Activated CD4-positive, alpha-beta T cell treated with anti-CD3 and anti-CD28 coated beads for 4 hours (primary cell): ENCODE results near the gene CTDNEP1.

Source experiments
- DNase-seq, 2 donors: peaks; one replicate each; pipeline ENCODE4 v3.0.0-alpha.2; 2020

The CTDNEP1 gene

DNA sequence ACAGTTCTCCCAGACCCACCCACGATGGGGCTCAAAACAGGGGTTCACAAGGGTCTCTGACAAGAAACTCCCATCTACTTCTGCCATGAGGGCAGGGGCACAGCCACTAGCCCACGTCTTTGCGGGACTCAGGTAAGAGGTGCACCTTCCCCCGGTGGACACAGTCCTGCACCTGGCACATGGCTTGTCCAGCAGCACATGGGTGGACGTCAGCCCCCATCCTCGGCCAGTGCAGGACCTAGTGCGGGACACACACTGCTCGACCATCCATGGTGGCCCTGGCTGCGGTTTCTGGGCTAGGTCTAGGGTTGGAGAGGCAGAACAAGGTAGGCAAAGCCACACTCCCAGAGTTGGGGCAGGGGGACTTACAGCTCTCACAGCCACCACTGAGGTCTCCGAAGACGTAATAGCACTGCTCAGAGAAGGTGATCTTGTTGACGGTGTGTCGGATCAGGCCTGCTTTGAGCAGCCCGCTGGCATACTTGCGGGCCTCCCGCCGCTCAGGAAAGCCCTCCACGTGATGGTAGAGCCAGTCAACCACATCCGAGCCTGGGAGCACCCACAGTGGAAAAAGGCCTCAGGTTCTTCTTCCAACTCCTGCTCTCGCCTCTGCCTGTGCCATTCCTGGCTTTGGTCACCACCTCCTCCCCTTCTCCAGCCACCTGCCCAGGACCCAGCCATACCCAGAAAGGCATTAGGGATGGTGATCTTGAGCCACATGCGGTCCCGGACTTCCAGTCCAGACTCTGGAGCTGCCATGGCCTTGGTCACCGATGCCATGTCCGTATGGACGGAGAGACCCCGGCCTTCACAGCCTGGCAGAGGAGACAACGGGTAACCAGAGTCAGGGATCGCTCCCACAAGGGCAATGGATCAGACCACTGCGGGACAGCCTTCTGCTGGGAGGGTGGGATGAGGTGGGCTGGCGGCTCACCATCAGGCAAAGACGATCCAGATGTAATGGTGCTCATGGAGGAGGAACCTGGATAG is 24.5 kb downstream of the CTDNEP1 start:
- no peak for DNase-seq

GRCh38 chr17:7225711-7226331 is 25.7 kb downstream of the CTDNEP1 start:
- DNase-seq = no peak

DNA sequence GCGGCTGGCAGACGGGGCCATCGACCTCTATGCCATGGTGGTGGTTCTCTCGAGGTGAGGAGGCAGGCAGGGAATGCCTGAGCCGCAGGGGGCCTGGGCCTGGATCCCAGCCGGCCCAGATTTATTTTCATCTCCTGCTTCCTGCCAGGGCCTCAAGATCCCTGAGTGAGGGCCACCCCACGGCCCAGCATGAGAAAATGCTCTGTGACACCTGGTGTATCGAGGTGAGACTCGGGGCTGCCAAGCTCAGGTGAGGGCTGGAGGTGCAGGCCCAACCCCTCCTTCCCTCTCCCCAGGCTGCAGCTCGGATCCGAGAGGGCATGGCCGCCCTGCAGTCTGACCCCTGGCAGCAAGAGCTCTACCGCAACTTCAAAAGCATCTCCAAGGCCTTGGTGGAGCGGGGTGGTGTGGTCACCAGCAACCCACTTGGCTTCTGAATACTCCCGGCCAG is 26.8 kb downstream of the CTDNEP1 start:
- no peak for DNase-seq

DNA sequence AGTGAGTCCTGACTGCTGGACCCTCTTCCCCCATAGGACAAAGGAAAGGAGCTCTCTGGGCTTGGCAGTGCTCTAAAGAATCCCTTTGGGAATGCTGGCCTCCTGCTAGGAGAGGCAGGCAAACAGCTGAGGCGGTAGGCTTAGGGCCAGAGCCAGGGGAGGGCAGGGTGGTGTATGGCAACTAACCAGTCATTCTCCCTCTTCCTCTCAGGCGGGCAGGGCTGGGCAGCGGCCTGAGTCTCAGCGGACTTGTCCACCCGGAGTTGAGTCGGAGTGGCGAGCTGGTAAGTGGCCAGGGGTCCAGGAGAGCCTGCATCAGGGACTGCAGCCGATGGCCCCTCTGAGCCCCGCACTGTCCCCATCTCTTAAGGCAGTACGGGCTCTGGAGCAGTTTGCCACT is 27.4 kb downstream of the CTDNEP1 start:
- no peak for DNase-seq

- DNase-seq = no peak
Observed at GRCh38 chr17:7223375-7223774, 28.2 kb downstream of the CTDNEP1 start.

- no peak for DNase-seq
Observed at GRCh38 chr17:7222972-7223292, 28.6 kb downstream of the CTDNEP1 start.

DNA sequence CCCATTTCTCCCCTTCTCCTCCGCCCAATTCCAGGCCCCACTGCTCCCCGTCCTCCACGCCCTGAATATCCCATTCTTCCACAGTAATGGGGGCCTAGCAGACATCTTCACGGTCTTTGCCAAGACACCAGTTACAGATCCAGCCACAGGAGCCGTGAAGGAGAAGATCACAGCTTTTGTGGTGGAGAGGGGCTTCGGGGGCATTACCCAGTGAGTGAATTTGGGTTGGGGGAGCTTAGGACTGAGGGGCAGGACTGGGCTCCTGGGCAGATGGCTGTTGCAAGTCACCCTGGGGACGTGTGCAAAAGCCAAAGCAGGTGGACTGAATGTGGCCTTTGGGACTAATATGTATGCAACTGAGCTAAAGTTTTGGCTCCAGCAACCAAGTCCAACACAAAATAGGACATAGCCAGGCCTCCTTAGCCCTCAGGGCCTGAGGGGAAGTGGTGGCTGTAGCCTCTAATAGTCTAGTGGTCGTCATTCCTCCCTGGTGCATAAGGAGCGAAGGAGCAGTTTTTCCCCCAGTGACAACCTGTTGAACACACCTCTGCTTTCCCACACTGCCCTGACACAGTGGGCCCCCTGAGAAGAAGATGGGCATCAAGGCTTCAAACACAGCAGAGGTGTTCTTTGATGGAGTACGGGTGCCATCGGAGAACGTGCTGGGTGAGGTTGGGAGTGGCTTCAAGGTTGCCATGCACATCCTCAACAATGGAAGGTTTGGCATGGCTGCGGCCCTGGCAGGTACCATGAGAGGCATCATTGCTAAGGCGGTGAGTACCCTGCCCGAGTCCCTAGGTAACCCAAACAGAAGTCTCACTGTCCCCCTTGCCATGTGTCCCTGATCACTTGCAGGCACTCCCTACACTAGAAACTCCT is 29.2 kb downstream of the CTDNEP1 start:
- no peak for DNase-seq

DNA sequence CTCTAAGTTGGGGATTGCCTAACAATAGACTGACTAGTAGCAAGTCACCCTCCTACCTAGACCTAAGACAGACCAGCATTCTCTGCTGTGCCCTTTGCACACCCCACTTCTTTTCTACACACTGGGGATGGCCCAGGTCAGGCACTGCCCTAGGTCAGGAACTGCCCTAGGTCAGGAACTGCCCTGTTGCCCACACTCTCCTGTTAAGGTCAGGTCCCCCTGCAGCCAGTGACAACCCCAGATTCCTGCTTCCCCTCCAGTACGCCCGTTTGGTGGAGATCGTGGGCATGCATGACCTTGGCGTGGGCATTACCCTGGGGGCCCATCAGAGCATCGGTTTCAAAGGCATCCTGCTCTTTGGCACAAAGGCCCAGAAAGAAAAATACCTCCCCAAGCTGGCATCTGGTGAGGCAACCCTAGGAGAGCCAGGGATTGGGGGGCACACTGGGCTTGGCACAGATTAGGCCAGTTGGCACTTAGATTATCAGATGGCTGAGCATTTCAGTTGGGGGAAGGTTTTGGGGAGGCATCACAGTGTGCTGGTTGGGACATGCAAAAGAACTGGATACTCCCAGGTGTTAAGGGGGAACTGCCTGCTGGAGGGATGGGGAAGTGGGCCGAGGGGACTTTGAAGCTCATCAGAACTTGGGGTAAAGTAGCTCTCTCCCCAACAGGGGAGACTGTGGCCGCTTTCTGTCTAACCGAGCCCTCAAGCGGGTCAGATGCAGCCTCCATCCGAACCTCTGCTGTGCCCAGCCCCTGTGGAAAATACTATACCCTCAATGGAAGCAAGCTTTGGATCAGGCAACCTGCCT is 30.0 kb downstream of the CTDNEP1 start:
- DNase-seq = no peak

GRCh38 chr17:7220593-7221277 is 30.8 kb downstream of the CTDNEP1 start:
- DNase-seq = peak; percentile 60 to 67

DNA sequence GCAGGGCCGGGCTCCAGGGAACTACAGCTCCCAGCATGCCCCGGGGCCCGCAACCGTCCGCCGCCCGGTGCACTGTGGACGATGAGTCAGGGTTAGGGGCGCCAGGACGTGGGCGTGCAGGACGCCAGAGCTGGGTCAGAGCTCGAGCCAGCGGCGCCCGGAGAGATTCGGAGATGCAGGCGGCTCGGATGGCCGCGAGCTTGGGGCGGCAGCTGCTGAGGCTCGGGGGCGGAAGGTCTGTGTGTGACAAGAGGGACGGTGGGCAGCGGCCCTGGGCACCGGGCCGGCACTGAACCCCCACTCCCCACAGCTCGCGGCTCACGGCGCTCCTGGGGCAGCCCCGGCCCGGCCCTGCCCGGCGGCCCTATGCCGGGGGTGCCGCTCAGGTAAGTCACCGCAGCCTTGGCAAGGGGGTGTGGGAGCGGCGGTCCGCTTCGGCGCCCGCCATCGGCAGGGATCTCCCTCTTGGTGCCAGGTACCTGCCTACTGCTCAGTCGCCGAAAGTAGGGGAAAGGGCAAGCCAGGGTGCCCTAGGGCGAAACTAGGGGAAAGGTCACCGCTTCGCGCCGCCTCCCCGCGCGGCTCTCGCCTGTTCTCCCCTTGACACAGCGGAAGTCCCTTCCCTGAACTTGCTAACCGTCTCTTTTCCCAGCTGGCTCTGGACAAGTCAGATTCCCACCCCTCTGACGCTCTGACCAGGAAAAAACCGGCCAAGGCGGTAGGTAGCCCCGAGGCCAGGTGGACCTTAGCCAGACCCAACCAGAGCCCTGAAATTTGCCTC is 31.5 kb downstream of the CTDNEP1 start, which contains the start of the genes ACADVL and DLG4:
TSS of gene ACADVL (plus strand) at position 127 of the 781 bp plus-strand sequence. CDS start at position 174, 47 bp downstream.
TSS of gene DLG4 (minus strand) at position 25 of the 781 bp plus-strand sequence.
- DNase-seq = peak; percentile 72 to 78

GRCh38 chr17:7219229-7219811 is 32.2 kb downstream of the CTDNEP1 start:
- DNase-seq = no peak

DNA sequence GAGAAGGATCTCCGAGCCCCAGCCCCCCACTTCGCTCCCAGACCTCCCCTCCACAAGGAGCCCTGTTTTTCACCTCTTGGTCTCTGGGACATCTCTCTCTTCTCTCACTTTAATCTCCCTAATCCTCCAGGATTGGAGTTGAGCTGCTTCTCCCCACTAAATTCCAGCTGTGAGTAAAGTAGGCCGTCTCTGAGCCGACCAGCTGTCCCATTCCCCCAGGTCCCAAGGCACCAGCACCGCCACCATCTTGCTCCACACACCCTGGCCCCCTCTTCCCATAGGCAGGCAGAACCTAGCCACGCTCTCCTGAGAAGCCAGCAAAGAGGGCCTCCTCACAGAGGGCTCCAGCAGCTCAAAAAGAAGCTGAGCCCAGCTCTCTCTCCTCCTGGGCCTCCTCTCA is 32.8 kb downstream of the CTDNEP1 start:
- DNase-seq = no peak

DNA sequence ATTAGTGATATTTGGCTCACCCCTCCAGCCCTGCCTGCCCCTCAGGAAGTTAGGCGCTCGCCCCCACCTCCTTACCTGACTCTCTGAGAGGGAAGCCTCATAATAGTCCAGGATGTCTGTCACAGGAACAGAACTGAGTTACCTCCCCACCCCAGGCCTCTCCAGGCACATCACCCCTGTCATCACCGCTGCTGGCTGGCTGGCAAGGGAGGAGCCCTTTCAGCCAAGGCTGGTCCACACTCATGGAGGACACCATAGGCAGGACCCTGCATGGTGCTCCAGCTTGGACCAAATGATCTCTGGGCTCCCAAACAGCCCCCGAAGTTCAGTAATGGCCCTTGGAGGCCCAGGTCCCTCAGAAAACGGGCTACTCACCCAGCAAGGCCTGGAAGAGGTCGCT is 33.4 kb downstream of the CTDNEP1 start:
- no peak for DNase-seq

DNA sequence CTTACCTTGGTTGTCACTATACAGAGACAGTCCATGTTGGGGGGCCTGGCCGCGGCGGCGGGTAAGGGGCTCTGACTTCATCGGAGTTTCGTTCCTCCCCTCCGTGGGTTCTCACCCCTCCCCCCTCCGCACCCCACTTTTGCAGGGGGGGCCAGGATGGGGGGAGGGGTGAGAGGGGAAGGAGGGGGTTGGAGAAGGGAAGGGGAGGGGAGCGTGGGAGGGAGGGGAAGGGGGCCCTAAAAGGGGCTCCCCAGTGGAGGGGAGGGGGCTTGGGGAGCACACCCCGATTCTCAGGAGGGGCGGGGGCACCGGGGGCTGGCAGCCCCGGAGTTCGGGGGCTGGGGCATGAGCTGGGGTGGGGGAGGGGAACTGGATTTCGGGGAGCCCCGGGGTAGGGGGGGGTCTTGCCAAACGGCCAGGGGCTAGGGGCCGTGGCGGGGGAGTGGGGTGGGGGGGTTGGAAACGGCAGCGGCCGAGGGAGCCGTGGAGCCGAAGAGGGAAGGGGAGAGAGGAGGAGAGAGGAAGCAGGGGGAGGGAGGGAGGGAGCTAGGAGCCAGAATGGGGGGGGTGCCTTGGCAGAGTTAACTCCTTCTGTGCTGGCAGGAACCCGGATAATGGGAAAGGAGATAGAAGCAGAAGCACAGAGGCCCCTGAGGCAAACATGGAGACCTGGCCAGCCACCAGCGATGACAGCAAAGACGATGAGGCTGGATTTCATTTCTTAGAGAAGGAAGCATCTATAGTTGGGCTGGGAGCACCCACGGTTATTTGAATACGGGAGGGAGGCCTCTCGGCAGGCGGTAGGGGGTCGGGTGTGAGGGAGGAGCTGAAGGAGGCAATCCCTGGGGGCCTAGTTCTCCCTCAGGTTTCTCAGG is 34.2 kb downstream of the CTDNEP1 start:
- DNase-seq = no peak

DNA sequence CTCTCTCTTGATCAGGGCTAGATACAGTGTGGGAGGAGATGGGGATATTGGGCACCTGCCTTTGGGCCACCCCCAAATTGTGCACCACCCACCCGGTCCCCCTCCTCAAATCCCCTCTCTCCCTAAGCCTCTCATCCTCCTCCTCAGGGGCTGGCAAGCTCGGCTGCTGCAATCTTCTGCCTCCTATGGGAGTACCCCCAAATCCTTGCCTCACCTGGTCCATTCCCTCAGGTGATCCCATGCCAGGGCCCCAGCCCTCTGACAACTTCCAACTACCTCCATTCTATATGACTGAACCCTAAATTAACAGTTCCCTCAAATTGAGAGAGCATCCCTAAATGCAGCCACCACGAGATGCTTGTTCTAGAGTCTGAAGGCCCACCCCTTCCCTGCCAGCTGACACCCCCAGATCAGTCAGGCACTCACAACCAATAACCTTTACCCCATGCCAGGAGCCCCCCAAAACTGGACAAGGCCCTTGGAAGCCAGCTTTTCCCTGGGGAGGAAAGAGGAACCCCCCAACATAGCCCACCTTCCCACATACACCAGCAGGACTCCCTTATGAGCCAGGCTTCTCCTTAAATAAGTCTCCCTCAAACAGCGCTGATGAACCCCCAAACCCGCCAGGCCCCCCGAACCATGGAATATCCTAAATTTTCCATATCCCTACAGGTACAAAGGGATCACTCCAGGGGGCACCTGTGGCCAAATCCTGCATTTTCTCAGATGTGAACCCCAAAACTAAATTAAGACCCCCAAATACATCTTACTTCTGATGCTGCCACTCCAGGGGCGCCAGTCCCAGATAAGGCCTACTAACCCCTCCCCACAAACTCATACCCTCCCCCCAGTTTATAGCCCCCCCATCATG is 35.1 kb downstream of the CTDNEP1 start:
- DNase-seq = no peak

DNA sequence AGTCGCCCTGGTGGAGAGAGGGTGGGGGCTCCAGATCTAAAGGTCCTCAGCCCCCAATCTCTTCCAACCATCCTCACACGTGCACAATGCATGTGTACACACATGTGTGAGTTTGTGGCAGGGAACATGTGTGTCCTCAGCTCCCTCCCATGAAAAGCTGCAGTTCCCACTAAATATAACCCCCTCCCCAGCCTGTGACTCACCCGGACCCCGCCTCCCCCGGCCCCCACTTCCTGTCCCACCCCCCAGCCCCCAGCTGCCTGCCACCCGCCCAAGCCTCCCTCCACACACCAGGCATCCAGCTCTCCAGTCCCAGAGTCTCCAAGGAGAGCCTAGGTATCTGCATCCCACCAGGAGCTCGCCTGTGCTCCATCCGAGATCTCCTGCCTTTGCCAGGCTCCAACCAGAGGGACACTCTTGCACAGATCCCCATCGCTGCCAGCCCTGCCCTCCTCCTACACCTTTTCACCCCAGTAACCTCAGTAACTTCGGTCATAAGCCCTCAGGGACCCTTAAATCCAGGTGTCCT is 35.8 kb downstream of the CTDNEP1 start:
- no peak for DNase-seq

- DNase-seq = no peak
Observed at GRCh38 chr17:7215136-7215638, 36.3 kb downstream of the CTDNEP1 start.
